Heart left ventricle (tissue), 13 donors: ENCODE measurements around the gene IMMP2L.
"Not testable (repeated sequence)": the region's sequence is repeated elsewhere in the genome, so short reads cannot be mapped to it uniquely, and the experiment has no call there.

Source experiments
- CTCF ChIP-seq, 12 donors: fragments of 200-600 bp; sonication (generic) in 4 of 12; IDR thresholded peaks; one replicate each; pipeline versions ENCODE4 v1.5.0 to v1.8.0; 2018 to 2022; ENCODE audit warnings: antibody characterized with exemption in 12 of 12, mild to moderate bottlenecking in 5 of 12
- POLR2A ChIP-seq, 2 donors: fragments of 450-650 bp; IDR thresholded peaks; one replicate each; pipeline ENCODE4 v1.6.1; 2017; ENCODE audit warnings: antibody characterized with exemption in 2 of 2, mild to moderate bottlenecking in 2 of 2, moderate library complexity in 2 of 2
- donor health status: ischemic (EF 13 %, LVEDD 7.1; RV severe dilation, severe dysfunction).
- donor health status: DM: no; HTN: yes; CAD: no.
- donor health status: DM: no; HTN: no; CAD: no.
- donor health status: ischemic (EF 25% LVEDD 6.9; RV normal size, moderate dysfunction).
- donor health status: ischemic (EF 25% LVEDD 5.7; RV mildly dilated, moderate dysfunction).
- donor health status: ischemic (EF 35%, LVEDD 5.7; RV mildly dilated, moderate dysfunction).
- donor health status: nonischemic (EF 11% LVEDD 7.7; RV severe dilation, severe dysfunction).
- donor health status: DM: yes; HTN: yes; CAD: no.
- donor health status: PGD.
- donor health status: ischemic (EF 29% LVEDD 5.4; RV normal size, mild dysfunction).
- donor health status: nonischemic (EF 23%, LVEDD 6.1; RV moderate dilation, normal function).

GRCh38 chr7:110660637-110661036, 901.7 kb downstream of the IMMP2L start:
- not testable (repeated sequence) for TF ChIP-seq CTCF, POLR2A (IDR thresholded peaks at IDR 0.05)
